HepG2 (cell line): Measurements from ENCODE around the gene ADCY6. TPM values are rescaled to one million over a fixed set of nuclear protein-coding genes. Genes with fewer than 3 reads are reported as not detected.

Source experiments
- ARNT2 ChIP-seq: sonication (generic); formaldehyde crosslinking; IDR thresholded peaks from 2 replicates; pipeline ENCODE4 v1.8.0; 2022; ENCODE audit warnings: mild to moderate bottlenecking, low read depth, missing genetic modification reagents, moderate library complexity
- CENPBD1 ChIP-seq: sonication (generic); formaldehyde crosslinking; IDR thresholded peaks from 2 replicates; pipeline ENCODE4 v1.8.0; 2022; ENCODE audit warnings: missing genetic modification reagents, low read depth, mild to moderate bottlenecking, borderline replicate concordance
- NFYB ChIP-seq: sonication (generic); formaldehyde crosslinking; IDR thresholded peaks from 2 replicates; pipeline ENCODE4 v1.4.0; 2020; ENCODE audit warnings: missing genetic modification reagents
- TCF12 ChIP-seq, 2 experiments: fragments of 450-650 bp in 1 of 2; sonication (generic) in 1 of 2; formaldehyde crosslinking in 1 of 2; IDR thresholded peaks; 2 replicates each; pipeline versions ENCODE4 v1.6.1 to v1.8.0; 2017 to 2022; ENCODE audit warnings: antibody characterized with exemption in 1 of 2, mild to moderate bottlenecking in 1 of 2, missing genetic modification reagents in 1 of 2, moderate library complexity in 1 of 2
- TIGD3 ChIP-seq: sonication (generic); formaldehyde crosslinking; IDR thresholded peaks from 2 replicates; pipeline ENCODE4 v1.5.1; 2020; ENCODE audit warnings: mild to moderate bottlenecking, missing genetic modification reagents, borderline replicate concordance
- ZBTB25 ChIP-seq: IDR thresholded peaks from 2 replicates; pipeline ENCODE4 v1.6.1; 2018; ENCODE audit warnings: missing genetic modification reagents
- ZBTB43 ChIP-seq: sonication (generic); formaldehyde crosslinking; conservative IDR thresholded peaks from 2 replicates; pipeline ENCODE4 v1.4.0; 2020; ENCODE audit warnings: missing genetic modification reagents
- ZNF138 ChIP-seq: sonication (generic); formaldehyde crosslinking; IDR thresholded peaks from 2 replicates; pipeline ENCODE4 v1.5.0; 2020; ENCODE audit warnings: mild to moderate bottlenecking, low read depth, missing genetic modification reagents
- ZNF329 ChIP-seq: sonication (generic); formaldehyde crosslinking; IDR thresholded peaks from 2 replicates; pipeline ENCODE4 v1.9.0; 2021; ENCODE audit warnings: low read depth, mild to moderate bottlenecking, missing genetic modification reagents
- ZNF460 ChIP-seq: sonication (generic); formaldehyde crosslinking; IDR thresholded peaks from 2 replicates; pipeline ENCODE4 v1.5.1; 2020; ENCODE audit warnings: missing genetic modification reagents, mild to moderate bottlenecking, borderline replicate concordance
- ZNF567 ChIP-seq: sonication (generic); formaldehyde crosslinking; IDR thresholded peaks from 2 replicates; pipeline ENCODE4 v1.8.1; 2023; ENCODE audit warnings: mild to moderate bottlenecking, missing genetic modification reagents, borderline replicate concordance
- ZNF609 ChIP-seq: sonication (generic); formaldehyde crosslinking; IDR thresholded peaks from 2 replicates; pipeline ENCODE4 v1.4.0; 2020; ENCODE audit warnings: mild to moderate bottlenecking, missing genetic modification reagents, borderline replicate concordance
- ZNF724P ChIP-seq: sonication (generic); formaldehyde crosslinking; IDR thresholded peaks from 2 replicates; pipeline ENCODE4 v1.8.0; 2022; ENCODE audit warnings: missing genetic modification reagents, borderline replicate concordance
- polyA plus RNA-seq, 8 experiments: library from polyadenylated mRNA; depleted of rRNA in 3 of 8; stranded (reverse) in 7 of 8; unstranded in 1 of 8; fragments of >200 nt; fragmentation: Illumina TruSeq in 4 of 8; extraction: Trizol in 4 of 8; gene quantifications; 2 replicates each; pipeline versions ENCODE4 v1.2.1 to v1.2.3, GENCODE V29; 2011 to 2016; ENCODE audit warnings: low read depth in 4 of 8, missing spikeins in 1 of 8, mixed read lengths in 1 of 8; ENCODE audit not compliant: insufficient read depth in 1 of 8
- total RNA-seq, 5 experiments: library from RNA; depleted of rRNA; stranded (reverse); fragments of >200 nt; fragmentation: Illumina TruSeq; extraction: Trizol; gene quantifications; 2 replicates each; pipeline ENCODE4 v1.2.3, GENCODE V29; 2016; ENCODE audit warnings: low read depth in 1 of 5

Gene ADCY6
- total and polyA plus RNA-seq, 2 of the 13 experiments (the other 11 are each of a cell fraction or from before 2014, with no cell fraction given) = 10.6 to 11.8 TPM

- TF ChIP-seq CENPBD1 = 0 out of 2 replicates have a peak, but pooled peaks have one; percentile 0
- TF ChIP-seq ARNT2 = peak; percentile 88
- TF ChIP-seq ZBTB43 (CRISPR knock-in tag) = peak; percentile 17; the same call in 1 of the 2 replicates
- no peak for TF ChIP-seq ZNF567
- TF ChIP-seq ZNF138 (CRISPR knock-in tag) = no peak
- TF ChIP-seq TIGD3 (CRISPR knock-in tag) = peak; percentile 94; the same call in 1 of the 2 replicates
- peak; percentile 92 for TF ChIP-seq ZBTB25 (CRISPR knock-in tag)
- peak; percentile 49; the same call in 1 of the 2 replicates for TF ChIP-seq ZNF609 (CRISPR knock-in tag)
- TF ChIP-seq NFYB (CRISPR knock-in tag) = peak; percentile 74
- peak; percentile 56; the same call in 1 of the 2 replicates for TF ChIP-seq ZNF460 (CRISPR knock-in tag)
- 0 out of 2 replicates have a peak, but pooled peaks have one; percentile 23 for TF ChIP-seq ZNF724P (CRISPR knock-in tag)
- TF ChIP-seq ZNF329 (CRISPR knock-in tag) = no peak; the same call in 1 of the 2 replicates
- TF ChIP-seq TCF12 (IDR thresholded peaks at IDR 0.05) = no peak
- TF ChIP-seq TCF12 (CRISPR knock-in tag; IDR thresholded peaks at IDR 0.05) = peak; percentile 82; the same call in 1 of the 2 replicates
Measured at GRCh38 chr12:48716493-48717251, 72.2 kb downstream of the ADCY6 start, which contains the start of gene CCNT1 (continued).
